GM21786 (cell line): Measurements from ENCODE around the gene RAD18.
A peak's percentile ranks its signal among the peaks of the same experiment; 100 is the strongest.

ENCODE experiments used
- ATAC-seq: cut with Tn5 transposase; IDR thresholded peaks from one replicate; pipeline ENCODE4 v1.9.1; 2021; ENCODE audit not compliant: unreplicated experiment

RAD18 gene

GRCh38 chr3:8900869-8901268, 62.4 kb downstream of the RAD18 start:
- no peak for ATAC-seq

- no peak for ATAC-seq
Observed at GRCh38 chr3:8899876-8900460, 63.3 kb downstream of the RAD18 start.

GRCh38 chr3:8895829-8896228, 67.4 kb downstream of the RAD18 start:
- no peak for ATAC-seq

GRCh38 chr3:8893001-8893400, 70.3 kb downstream of the RAD18 start:
- ATAC-seq, result no peak

- no peak for ATAC-seq
Observed at GRCh38 chr3:8891774-8892173, 71.5 kb downstream of the RAD18 start.

- ATAC-seq, result no peak
Observed at GRCh38 chr3:8891303-8891702, 72.0 kb downstream of the RAD18 start.

- ATAC-seq, result no peak
Observed at GRCh38 chr3:8888301-8888915, 74.9 kb downstream of the RAD18 start.

GRCh38 chr3:8887435-8888300, 75.6 kb downstream of the RAD18 start:
- no peak for ATAC-seq

GRCh38 chr3:8886546-8886945, 76.7 kb downstream of the RAD18 start:
- ATAC-seq, result no peak

GRCh38 chr3:8885536-8886316, 77.5 kb downstream of the RAD18 start:
- no peak for ATAC-seq

- ATAC-seq, result no peak
Observed at GRCh38 chr3:8884630-8885290, 78.5 kb downstream of the RAD18 start.

GRCh38 chr3:8882642-8883041, 80.6 kb downstream of the RAD18 start:
- ATAC-seq, result peak; percentile 28

GRCh38 chr3:8882171-8882593, 81.1 kb downstream of the RAD18 start:
- ATAC-seq, result peak; percentile 93

GRCh38 chr3:8879347-8879944, 83.8 kb downstream of the RAD18 start:
- no peak for ATAC-seq

- ATAC-seq, result no peak
Observed at GRCh38 chr3:8875836-8876235, 87.4 kb downstream of the RAD18 start.

- no peak for ATAC-seq
Observed at GRCh38 chr3:8873740-8874139, 89.5 kb downstream of the RAD18 start.

- ATAC-seq, result no peak
Observed at GRCh38 chr3:8872261-8872660, 91.0 kb downstream of the RAD18 start.

- no peak for ATAC-seq
Observed at GRCh38 chr3:8871306-8871705, 92.0 kb downstream of the RAD18 start.

GRCh38 chr3:8870134-8870533, 93.1 kb downstream of the RAD18 start:
- no peak for ATAC-seq

GRCh38 chr3:8869613-8870012, 93.7 kb downstream of the RAD18 start:
- ATAC-seq, result no peak
